Lower leg skin (tissue), 3 donors: ENCODE measurements around the gene TFEB.

Experiments used
- CTCF ChIP-seq, 3 donors: fragments of 450-650 bp; IDR thresholded peaks; one replicate each; pipeline ENCODE4 v1.5.1; 2016; ENCODE audit warnings: antibody characterized with exemption in 3 of 3, mild to moderate bottlenecking in 3 of 3, moderate library complexity in 2 of 3
- POLR2A ChIP-seq, 2 donors: fragments of 450-650 bp; IDR thresholded peaks; one replicate each; pipeline ENCODE4 v1.6.1; 2016 to 2017; ENCODE audit warnings: antibody characterized with exemption in 2 of 2, mild to moderate bottlenecking in 1 of 2, moderate library complexity in 1 of 2

- TF ChIP-seq CTCF (IDR thresholded peaks at IDR 0.05): no peak
- TF ChIP-seq POLR2A (IDR thresholded peaks at IDR 0.05): no peak
Observed at GRCh38 chr6:41641352-41641925, 94.0 kb downstream of the TFEB start.
